OCI-LY3 (cell line): ENCODE data around the gene PCYT1A.

ENCODE experiments used
- CTCF ChIP-seq: fragments of 200-600, 300-600 bp; sonication (generic); IDR thresholded peaks from 2 replicates; pipeline ENCODE4 v1.5.1; 2014; ENCODE audit warnings: antibody characterized with exemption, low read length, low read depth
- EZH2phosphoT487 ChIP-seq: fragments of 200-600 bp; shearing (Covaris generic); IDR thresholded peaks from 2 replicates; pipeline ENCODE4 v1.6.1; 2018; ENCODE audit warnings: antibody characterized with exemption, mixed run types, low read depth

- no peak for TF ChIP-seq CTCF
- no peak for TF ChIP-seq EZH2phosphoT487
Observed at GRCh38 chr3:196195664-196196265, 91.8 kb downstream of the PCYT1A start.
